A549 (cell line): ENCODE measurements around the gene STIM2. TPM values are rescaled to one million over a fixed set of nuclear protein-coding genes. Genes with fewer than 3 reads are reported as not detected.

Experiments
- ATAC-seq, 2 experiments: fragments of 200-7000 bp in 1 of 2; fragments of >200 bp in 1 of 2; cut with Nextera tagmentation in 1 of 2; cut with Tn5 transposase in 1 of 2; 3 replicates each; pipeline versions ENCODE4 v1.8.0 to v1.9.1; 2018 to 2020; ENCODE audit warnings: mild to moderate bottlenecking in 1 of 2, moderate library complexity in 1 of 2
- CTCF ChIA-PET: fragments of 300-600 bp; sonication (Branson Sonifier 250); formaldehyde crosslinking; extraction: SDS; loops from one replicate; lab custom pipeline; 2021; ENCODE audit warnings: antibody characterized with exemption, inconsistent platforms; lab: Yijun Ruan, JAX
- POLR2A ChIA-PET: fragments of 350-600 bp; formaldehyde crosslinking; extraction: SDS; loops from one replicate; lab custom pipeline; 2021; ENCODE audit warnings: antibody characterized with exemption, inconsistent platforms; lab: Yijun Ruan, JAX
- DNase-seq, 2 experiments: peaks; one replicate each; pipeline versions ENCODE4 v3.0.0 to v3.0.0-alpha.2; 2011 to 2016; ENCODE audit warnings: low read depth in 1 of 2, low spot score in 1 of 2
- FAIRE-seq: peaks from 2 replicates; lab custom pipeline; 2011; peaks lifted over from hg19 to GRCh38; lab: Jason Lieb, UNC
- H3K27ac ChIP-seq, 2 experiments: fragments of >200 bp; sonication (Bioruptor Twin); formaldehyde crosslinking; 3 replicates each; pipeline ENCODE4 v1.5.1; 2016 to 2017
- H3K4me1 ChIP-seq: fragments of >200 bp; sonication (Bioruptor Twin); formaldehyde crosslinking; 3 replicates; pipeline ENCODE4 v1.6.1; 2016
- H3K4me2 ChIP-seq: fragments of >200 bp; sonication (Bioruptor Twin); formaldehyde crosslinking; 3 replicates; pipeline ENCODE4 v1.6.1; 2016
- H3K4me3 ChIP-seq: fragments of >200 bp; sonication (Bioruptor Twin); formaldehyde crosslinking; 3 replicates; pipeline ENCODE4 v1.5.1; 2016
- H3K9me3 ChIP-seq: fragments of >200 bp; sonication (Bioruptor Twin); formaldehyde crosslinking; 3 replicates; pipeline ENCODE4 v1.6.1; 2016
- BHLHE40 ChIP-seq: IDR thresholded peaks from 2 replicates; pipeline ENCODE4 v1.6.1; 2012; ENCODE audit warnings: low read depth, low read length, inconsistent platforms
- CBX8 ChIP-seq: fragments of 200-600 bp; sonication (generic); IDR thresholded peaks from 2 replicates; pipeline ENCODE4 v1.6.1; 2016
- CHD4 ChIP-seq: fragments of 200-600 bp; sonication (generic); IDR thresholded peaks from 2 replicates; pipeline ENCODE4 v1.6.1; 2016; ENCODE audit warnings: antibody characterized with exemption, mild to moderate bottlenecking, borderline replicate concordance
- EHF ChIP-seq: fragments of 250-450 bp; sonication (Bioruptor Pico); IDR thresholded peaks from 2 replicates; pipeline ENCODE4 v1.5.0; 2020; ENCODE audit warnings: mild to moderate bottlenecking
- ELK1 ChIP-seq: fragments of 150-350 bp; IDR thresholded peaks from 2 replicates; pipeline ENCODE4 v1.6.1; 2014; ENCODE audit warnings: low read depth, mild to moderate bottlenecking, low read length
- EP300 ChIP-seq, 2 experiments: fragments of >200 bp; sonication (Bioruptor Twin); formaldehyde crosslinking; IDR thresholded peaks; 2 replicates in 1 of 2; 3 replicates in 1 of 2; pipeline ENCODE4 v1.6.1; 2016 to 2017
- FOXS1 ChIP-seq: fragments of 250-450 bp; sonication (Bioruptor Pico); IDR thresholded peaks from 2 replicates; pipeline ENCODE4 v1.5.0; 2020; ENCODE audit warnings: mild to moderate bottlenecking, moderate library complexity
- GATA3 ChIP-seq: IDR thresholded peaks from 2 replicates; pipeline ENCODE4 v1.6.1; 2012; ENCODE audit warnings: borderline replicate concordance
- HDAC2 ChIP-seq: fragments of 200-600 bp; sonication (generic); IDR thresholded peaks from 2 replicates; pipeline ENCODE4 v1.6.1; 2016
- HEYL ChIP-seq: fragments of 250-450 bp; sonication (Bioruptor Pico); IDR thresholded peaks from 2 replicates; pipeline ENCODE4 v1.8.0; 2021; ENCODE audit warnings: mild to moderate bottlenecking, moderate library complexity
- HMGXB4 ChIP-seq: fragments of 250-450 bp; sonication (Bioruptor Pico); IDR thresholded peaks from 2 replicates; pipeline ENCODE4 v1.5.0; 2021; ENCODE audit warnings: mild to moderate bottlenecking, moderate library complexity, borderline replicate concordance
- HOXA7 ChIP-seq: fragments of 250-450 bp; sonication (Bioruptor Pico); IDR thresholded peaks from 2 replicates; pipeline ENCODE4 v1.5.0; 2020; ENCODE audit warnings: mild to moderate bottlenecking, moderate library complexity
- HOXB5 ChIP-seq: fragments of 250-450 bp; sonication (Bioruptor Pico); IDR thresholded peaks from 2 replicates; pipeline ENCODE4 v1.5.0; 2020; ENCODE audit warnings: mild to moderate bottlenecking, moderate library complexity
- JUN ChIP-seq, 2 experiments: fragments of >200 bp; sonication (Bioruptor Twin); formaldehyde crosslinking; IDR thresholded peaks; 2 replicates in 1 of 2; 3 replicates in 1 of 2; pipeline ENCODE4 v1.6.1; 2016 to 2017
- KDM5A ChIP-seq: fragments of 200-600 bp; sonication (generic); IDR thresholded peaks from 2 replicates; pipeline ENCODE4 v1.6.1; 2016; ENCODE audit warnings: antibody characterized with exemption, mild to moderate bottlenecking
- MAFK ChIP-seq: fragments of 450-650 bp; IDR thresholded peaks from 2 replicates; pipeline ENCODE4 v1.6.1; 2014; ENCODE audit not compliant: partially characterized antibody
- MAX ChIP-seq: IDR thresholded peaks from 2 replicates; pipeline ENCODE4 v1.6.1; 2012
- NFE2L2 ChIP-seq: fragments of 150-350 bp; conservative IDR thresholded peaks from 2 replicates; pipeline ENCODE4 v1.6.1; 2014; ENCODE audit warnings: low read length
- NPAS2 ChIP-seq: fragments of 250-450 bp; sonication (Bioruptor Pico); IDR thresholded peaks from 2 replicates; pipeline ENCODE4 v1.8.0; 2022; ENCODE audit warnings: mild to moderate bottlenecking, moderate library complexity, borderline replicate concordance
- NR3C1 ChIP-seq: fragments of >200 bp; sonication (Bioruptor Twin); formaldehyde crosslinking; IDR thresholded peaks from 3 replicates; pipeline ENCODE4 v1.6.1; 2017
- PHF8 ChIP-seq: fragments of 200-600 bp; sonication (generic); IDR thresholded peaks from 2 replicates; pipeline ENCODE4 v1.6.1; 2016; ENCODE audit warnings: low read depth, mild to moderate bottlenecking, antibody characterized with exemption, moderate library complexity, borderline replicate concordance
- RAD21 ChIP-seq, 2 experiments: fragments of >200 bp in 1 of 2; sonication (Bioruptor Twin) in 1 of 2; formaldehyde crosslinking in 1 of 2; IDR thresholded peaks in 1 of 2; conservative IDR thresholded peaks in 1 of 2; 2 replicates in 1 of 2; 3 replicates in 1 of 2; pipeline ENCODE4 v1.6.1; 2012 to 2018; ENCODE audit warnings: inconsistent platforms in 1 of 2
- RARB ChIP-seq: fragments of 250-450 bp; sonication (Bioruptor Pico); IDR thresholded peaks from 2 replicates; pipeline ENCODE4 v1.8.0; 2021; ENCODE audit warnings: mild to moderate bottlenecking, moderate library complexity
- RCOR1 ChIP-seq: fragments of 150-350 bp; IDR thresholded peaks from 2 replicates; pipeline ENCODE4 v1.6.1; 2014; ENCODE audit warnings: antibody characterized with exemption, low read length, low read depth
- RFX5 ChIP-seq: fragments of 450-650 bp; IDR thresholded peaks from 2 replicates; pipeline ENCODE4 v1.7.1; 2014; ENCODE audit warnings: antibody characterized with exemption, mild to moderate bottlenecking, moderate library complexity
- SMC3 ChIP-seq: fragments of >200 bp; sonication (Bioruptor Twin); formaldehyde crosslinking; IDR thresholded peaks from 3 replicates; pipeline ENCODE4 v1.6.1; 2018; ENCODE audit warnings: inconsistent platforms
- SREBF2 ChIP-seq: fragments of 450-650 bp; IDR thresholded peaks from 2 replicates; pipeline ENCODE4 v1.6.1; 2014; ENCODE audit warnings: mild to moderate bottlenecking, moderate library complexity
- TFCP2L1 ChIP-seq: fragments of 250-450 bp; sonication (Bioruptor Pico); IDR thresholded peaks from 2 replicates; pipeline ENCODE4 v1.5.0; 2021; ENCODE audit warnings: mild to moderate bottlenecking
- TP53 ChIP-seq: fragments of 250-450 bp; sonication (Bioruptor Pico); IDR thresholded peaks from 2 replicates; pipeline ENCODE4 v1.5.0; 2021; ENCODE audit warnings: mild to moderate bottlenecking, moderate library complexity
- ZNF302 ChIP-seq: fragments of 250-450 bp; sonication (Bioruptor Pico); IDR thresholded peaks from 2 replicates; pipeline ENCODE4 v1.9.0; 2021; ENCODE audit warnings: inconsistent platforms, mild to moderate bottlenecking, moderate library complexity
- ZSCAN20 ChIP-seq: fragments of 250-450 bp; sonication (Bioruptor Pico); IDR thresholded peaks from 2 replicates; pipeline ENCODE4 v1.8.0; 2022; ENCODE audit warnings: mild to moderate bottlenecking, moderate library complexity
- WGBS: methylation state at CpG from one replicate; pipeline ENCODE4 v1.1.6; 2017; ENCODE audit errors: missing lambda C conversion rate; 5-methylcytosine and 5-hydroxymethylcytosine counted together
- polyA plus RNA-seq, 4 experiments: library from polyadenylated mRNA; depleted of rRNA in 3 of 4; stranded (reverse); fragments of >200 nt; fragmentation: RNase III in 1 of 4; extraction: RNeasy Plus Mini Kit Qiagen cat#74134 plus additional on column Dnase treatment in 1 of 4; gene quantifications; 2 replicates in 3 of 4; 3 replicates in 1 of 4; pipeline ENCODE4 v1.2.3, GENCODE V29; 2011 to 2017
- TF ChIP-seq, protein P1 (sequence below): IDR thresholded peaks from 2 replicates; pipeline ENCODE4 v1.6.1; 2012; ENCODE audit warnings: low read depth, borderline replicate concordance

STIM2 gene
- polyA plus RNA-seq, 2 of the 4 experiments (the other 2 are of a cell fraction): 13.6 to 20.6 TPM

- DNase-seq (no peak), ATAC-seq (no peak), FAIRE-seq (no peak)
- TF ChIP-seq PHF8 (no peak), RAD21 (conservative IDR thresholded peaks at IDR 0.05 in 1 of 2, IDR thresholded peaks at IDR 0.05 in 1 of 2) (no peak), KDM5A (no peak), HMGXB4 (CRISPR knock-in tag) (no peak), HDAC2 (no peak), BHLHE40 (no peak), ZSCAN20 (CRISPR knock-in tag) (no peak), HEYL (CRISPR knock-in tag) (no peak), HOXB5 (no peak), JUN (IDR thresholded peaks at IDR 0.05) (no peak), NR3C1 (no peak), RCOR1 (no peak), EP300 (IDR thresholded peaks at IDR 0.05) (no peak), FOXS1 (CRISPR knock-in tag) (no peak)
- TF ChIP-seq, protein P1, sequence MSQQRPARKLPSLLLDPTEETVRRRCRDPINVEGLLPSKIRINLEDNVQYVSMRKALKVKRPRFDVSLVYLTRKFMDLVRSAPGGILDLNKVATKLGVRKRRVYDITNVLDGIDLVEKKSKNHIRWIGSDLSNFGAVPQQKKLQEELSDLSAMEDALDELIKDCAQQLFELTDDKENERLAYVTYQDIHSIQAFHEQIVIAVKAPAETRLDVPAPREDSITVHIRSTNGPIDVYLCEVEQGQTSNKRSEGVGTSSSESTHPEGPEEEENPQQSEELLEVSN: no peak
- Histone ChIP-seq H3K27ac (no peak overlapping the region), H3K4me1 (no peaks in the 10 kb centered on the region), H3K4me2 (no peak overlapping the region), H3K9me3 (no peaks in the 10 kb centered on the region), H3K4me3 (no peak overlapping the region)
- CTCF ChIA-PET: interaction anchor here (1.3 kb wide), 1 partner anchor 9 kb away, joined by 4 read pairs; no protein-coding TSS in a partner anchor
- 95% methylated on average over 1 of the region's 1 CpG for WGBS
- POLR2A ChIA-PET: no interaction called here
Observed at GRCh38 chr4:27019766-27020165, 159.1 kb downstream of the STIM2 start.

- 89% methylated on average over 4 of the region's 4 CpGs for WGBS
- CTCF ChIA-PET: interaction anchor here (1.3 kb wide), 1 partner anchor 9 kb away, joined by 4 read pairs; no protein-coding TSS in a partner anchor
- Histone ChIP-seq H3K27ac (no peak overlapping the region), H3K4me1 (no peaks in the 10 kb centered on the region), H3K4me2 (no peak overlapping the region), H3K4me3 (no peak overlapping the region), H3K9me3 (no peaks in the 10 kb centered on the region)
- DNase-seq (no peak), ATAC-seq (no peak), FAIRE-seq (no peak)
- POLR2A ChIA-PET: no interaction called here
- TF ChIP-seq MAX (no peak), CHD4 (no peak), MAFK (no peak), HDAC2 (no peak), SMC3 (no peak), CBX8 (no peak), ELK1 (no peak), GATA3 (no peak), RARB (CRISPR knock-in tag) (no peak), EP300 (IDR thresholded peaks at IDR 0.05) (no peak), NPAS2 (no peak), NFE2L2 (no peak), TP53 (no peak), HOXA7 (no peak), ZNF302 (no peak), SREBF2 (no peak), TFCP2L1 (CRISPR knock-in tag) (no peak), EHF (CRISPR knock-in tag) (no peak), RFX5 (no peak), HEYL (CRISPR knock-in tag) (no peak)
Observed at GRCh38 chr4:27020203-27020602, 159.6 kb downstream of the STIM2 start.
